ENCODE measurements around the gene SLC16A13.
"Not testable (repeated sequence)": the region's sequence is repeated elsewhere in the genome, so short reads cannot be mapped to it uniquely, and the experiment has no call there.

Gene SLC16A13

DNA sequence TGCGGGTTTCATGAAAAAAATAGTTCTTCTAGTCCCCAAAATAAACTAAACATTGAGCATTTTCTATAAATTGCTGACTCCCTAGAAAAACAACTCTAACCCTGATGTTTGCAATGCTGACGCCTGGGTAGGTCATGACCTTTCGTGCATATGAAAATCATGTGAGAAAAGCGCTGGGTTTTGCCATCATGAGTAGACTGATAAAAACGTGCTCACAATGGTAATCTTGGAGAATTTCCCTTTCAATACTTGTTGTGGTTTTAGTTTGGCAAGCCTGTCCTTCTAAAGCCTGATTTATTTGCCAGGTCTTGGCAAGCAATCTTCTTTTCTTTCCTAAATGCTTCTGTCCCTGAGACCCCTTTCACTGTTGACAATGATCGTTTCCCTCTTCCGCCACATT, 48.3 kb downstream of the SLC16A13 start:
- DNase-seq (ENCODE audit: low spot score): no peak
- TF ChIP-seq, protein P1, sequence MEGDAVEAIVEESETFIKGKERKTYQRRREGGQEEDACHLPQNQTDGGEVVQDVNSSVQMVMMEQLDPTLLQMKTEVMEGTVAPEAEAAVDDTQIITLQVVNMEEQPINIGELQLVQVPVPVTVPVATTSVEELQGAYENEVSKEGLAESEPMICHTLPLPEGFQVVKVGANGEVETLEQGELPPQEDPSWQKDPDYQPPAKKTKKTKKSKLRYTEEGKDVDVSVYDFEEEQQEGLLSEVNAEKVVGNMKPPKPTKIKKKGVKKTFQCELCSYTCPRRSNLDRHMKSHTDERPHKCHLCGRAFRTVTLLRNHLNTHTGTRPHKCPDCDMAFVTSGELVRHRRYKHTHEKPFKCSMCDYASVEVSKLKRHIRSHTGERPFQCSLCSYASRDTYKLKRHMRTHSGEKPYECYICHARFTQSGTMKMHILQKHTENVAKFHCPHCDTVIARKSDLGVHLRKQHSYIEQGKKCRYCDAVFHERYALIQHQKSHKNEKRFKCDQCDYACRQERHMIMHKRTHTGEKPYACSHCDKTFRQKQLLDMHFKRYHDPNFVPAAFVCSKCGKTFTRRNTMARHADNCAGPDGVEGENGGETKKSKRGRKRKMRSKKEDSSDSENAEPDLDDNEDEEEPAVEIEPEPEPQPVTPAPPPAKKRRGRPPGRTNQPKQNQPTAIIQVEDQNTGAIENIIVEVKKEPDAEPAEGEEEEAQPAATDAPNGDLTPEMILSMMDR (IDR thresholded peaks at IDR 0.05; ENCODE audit: extremely low read depth, missing control alignments): no peak

DNA sequence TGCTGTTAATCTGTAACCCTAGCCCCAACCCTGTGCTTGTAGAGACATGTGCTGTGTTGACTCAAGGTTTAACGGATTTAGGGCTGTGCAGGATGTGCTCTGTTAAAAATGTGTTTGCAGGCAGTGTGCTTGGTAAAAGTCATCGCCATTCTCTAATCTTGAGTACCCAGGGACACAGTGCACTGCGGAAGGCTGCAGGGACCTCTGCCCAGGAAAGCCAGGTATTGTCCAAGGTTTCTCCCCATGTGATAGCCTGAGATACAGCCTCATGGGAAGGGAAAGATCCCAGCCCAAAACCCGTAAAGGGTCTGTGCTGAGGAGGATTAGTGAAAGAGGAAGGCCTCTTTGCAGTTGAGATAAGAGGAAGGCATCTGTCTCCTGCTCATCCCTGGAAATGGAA, 52.6 kb downstream of the SLC16A13 start:
- DNase-seq (ENCODE audit: low spot score): not testable (repeated sequence)

DNA sequence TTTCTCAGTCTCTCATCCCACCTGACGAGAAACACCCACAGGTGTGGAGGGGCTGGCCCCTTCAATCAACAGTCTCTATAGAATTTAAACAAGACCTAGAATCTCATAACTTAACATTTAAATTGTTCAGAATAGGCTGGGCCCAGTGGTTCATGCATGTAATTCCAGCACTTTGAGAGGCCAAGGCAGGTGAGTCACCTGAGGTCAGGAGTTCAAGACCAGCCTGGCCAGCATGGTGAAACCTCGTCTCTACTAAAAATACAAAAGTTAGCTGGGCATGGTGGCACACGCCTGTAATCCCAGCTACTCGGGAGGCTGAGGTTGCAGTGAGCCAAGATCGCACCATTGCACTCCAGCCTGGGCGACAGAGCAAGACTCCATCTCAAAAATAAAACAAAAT, 53.8 kb downstream of the SLC16A13 start:
- not testable (repeated sequence) for DNase-seq (ENCODE audit: low spot score)

Measured in GM20000 (cell line).